MM.1S (cell line): ENCODE data around the gene KIF9.

ENCODE experiments used
- DNase-seq: peaks from one replicate; pipeline ENCODE4 v3.0.0-alpha.2; 2015
- H2AFZ ChIP-seq: fragments of 300-600 bp; sonication (generic); 2 replicates; pipeline ENCODE4 v1.6.0; 2016; ENCODE audit warnings: antibody characterized with exemption, low read length
- H3F3A ChIP-seq: fragments of 300-600 bp; sonication (generic); 2 replicates; pipeline ENCODE4 v1.6.1; 2016; ENCODE audit warnings: mild to moderate bottlenecking, antibody characterized with exemption, low read length, moderate library complexity, mixed read lengths; ENCODE audit not compliant: insufficient read depth
- H3K27ac ChIP-seq: fragments of 300-600 bp; sonication (generic); 2 replicates; pipeline ENCODE4 v1.5.1; 2016; ENCODE audit warnings: mild to moderate bottlenecking, low read length
- H3K27me3 ChIP-seq: fragments of 300-600 bp; sonication (generic); replicated peaks from 2 replicates; pipeline ENCODE4 v1.6.0; 2016; ENCODE audit warnings: low read length; ENCODE audit not compliant: insufficient read depth
- H3K36me3 ChIP-seq: fragments of 300-600 bp; sonication (generic); replicated peaks from 2 replicates; pipeline ENCODE4 v1.6.1; 2016; ENCODE audit warnings: mild to moderate bottlenecking, low read length, mixed read lengths; ENCODE audit not compliant: insufficient read depth
- H3K4me1 ChIP-seq: fragments of 300-600 bp; sonication (generic); 2 replicates; pipeline ENCODE4 v1.6.1; 2016; ENCODE audit warnings: low read length, mixed read lengths
- H3K4me2 ChIP-seq: fragments of 300-600 bp; sonication (generic); 2 replicates; pipeline ENCODE4 v1.6.0; 2016; ENCODE audit warnings: low read depth, low read length
- H3K4me3 ChIP-seq: fragments of 300-600 bp; sonication (generic); 2 replicates; pipeline ENCODE4 v1.5.1; 2016; ENCODE audit warnings: low read length, mixed read lengths
- H3K79me2 ChIP-seq: fragments of 300-600 bp; sonication (generic); 2 replicates; pipeline ENCODE4 v1.6.1; 2016; ENCODE audit warnings: mixed run types, low read length, mixed read lengths
- H3K9ac ChIP-seq: fragments of 300-600 bp; sonication (generic); 2 replicates; pipeline ENCODE4 v1.6.1; 2016; ENCODE audit warnings: low read length, mixed read lengths
- H3K9me2 ChIP-seq: fragments of 300-600 bp; sonication (generic); replicated peaks from 2 replicates; pipeline ENCODE4 v1.6.1; 2016; ENCODE audit warnings: mild to moderate bottlenecking, low read length, mixed read lengths; ENCODE audit not compliant: insufficient read depth
- H3K9me3 ChIP-seq: fragments of 300-600 bp; sonication (generic); replicated peaks from 2 replicates; pipeline ENCODE4 v1.6.1; 2016; ENCODE audit warnings: mild to moderate bottlenecking, low read length, mixed read lengths; ENCODE audit not compliant: insufficient read depth
- H4K20me1 ChIP-seq: fragments of 300-600 bp; sonication (generic); 2 replicates; pipeline ENCODE4 v1.6.1; 2016; ENCODE audit warnings: mild to moderate bottlenecking, low read length, moderate library complexity, mixed read lengths; ENCODE audit not compliant: insufficient read depth
- CTCF ChIP-seq: fragments of 300-600 bp; sonication (generic); IDR thresholded peaks from 2 replicates; pipeline ENCODE4 v1.5.1; 2016; ENCODE audit warnings: antibody characterized with exemption, low read length, mixed read lengths
- EZH2 ChIP-seq: fragments of 300-600 bp; sonication (generic); optimal IDR thresholded peaks from 2 replicates; pipeline ENCODE3; 2017; ENCODE audit warnings: low read depth, mild to moderate bottlenecking, antibody characterized with exemption, low read length, mixed read lengths
- EZH2phosphoT487 ChIP-seq: fragments of 300-600 bp; sonication (generic); IDR thresholded peaks from 2 replicates; pipeline ENCODE4 v1.6.1; 2018; ENCODE audit warnings: antibody characterized with exemption, low read length

The KIF9 gene

GRCh38 chr3:47202542-47202941 lies 80.1 kb downstream of the KIF9 start:
- DNase-seq: no peak
- Histone ChIP-seq H3F3A (no peaks in the 10 kb centered on the region), H3K4me1 (no peaks in the 10 kb centered on the region), H4K20me1 (no peaks in the 10 kb centered on the region), H3K27me3 (no peaks in the 10 kb centered on the region), H2AFZ (no peak overlapping the region), H3K27ac (no peak overlapping the region), H3K9me3 (no peaks in the 10 kb centered on the region), H3K9me2 (no peaks in the 10 kb centered on the region), H3K9ac (no peak overlapping the region), H3K36me3 (no peaks in the 10 kb centered on the region), H3K79me2 (no peaks in the 10 kb centered on the region), H3K4me3 (no peak overlapping the region), H3K4me2 (no peak overlapping the region)
- TF ChIP-seq EZH2phosphoT487 (no peak), EZH2 (no peak), CTCF (no peak)

GRCh38 chr3:47197287-47197686 lies 85.3 kb downstream of the KIF9 start:
- no peaks in the 10 kb centered on the region for H3F3A ChIP-seq
- no peak for DNase-seq

GRCh38 chr3:47194994-47195393 lies 87.6 kb downstream of the KIF9 start:
- no peaks in the 10 kb centered on the region for H3K9me2 ChIP-seq
- no peak for TF ChIP-seq CTCF
- TF ChIP-seq EZH2: no peak
- no peak for TF ChIP-seq EZH2phosphoT487
- no peak for DNase-seq
- H3K4me3 ChIP-seq: no peak overlapping the region
- H3K36me3 ChIP-seq: no peaks in the 10 kb centered on the region
- H3K79me2 ChIP-seq: no peaks in the 10 kb centered on the region
- H3K4me2 ChIP-seq: no peak overlapping the region
- H3K27ac ChIP-seq: no peak overlapping the region
- H3K4me1 ChIP-seq: no peaks in the 10 kb centered on the region
- no peaks in the 10 kb centered on the region for H4K20me1 ChIP-seq
- H3F3A ChIP-seq: no peaks in the 10 kb centered on the region
- H3K9me3 ChIP-seq: no peaks in the 10 kb centered on the region
- no peak overlapping the region for H2AFZ ChIP-seq
- no peak overlapping the region for H3K9ac ChIP-seq
- H3K27me3 ChIP-seq: no peaks in the 10 kb centered on the region

More at GRCh38 chr3:47197287-47197686, 85.3 kb downstream of the KIF9 start:
- H3K4me2 ChIP-seq: no peak overlapping the region
- no peak overlapping the region for H3K27ac ChIP-seq
- H2AFZ ChIP-seq: no peak overlapping the region
- no peaks in the 10 kb centered on the region for H4K20me1 ChIP-seq
- no peak for TF ChIP-seq EZH2phosphoT487
- no peak for TF ChIP-seq CTCF
- TF ChIP-seq EZH2: no peak
- H3K9me3 ChIP-seq: no peaks in the 10 kb centered on the region
- no peaks in the 10 kb centered on the region for H3K79me2 ChIP-seq
- H3K4me1 ChIP-seq: no peaks in the 10 kb centered on the region
- no peak overlapping the region for H3K9ac ChIP-seq
- no peaks in the 10 kb centered on the region for H3K27me3 ChIP-seq
- no peaks in the 10 kb centered on the region for H3K9me2 ChIP-seq
- no peak overlapping the region for H3K4me3 ChIP-seq
- no peaks in the 10 kb centered on the region for H3K36me3 ChIP-seq
